NCI-H82 (cell line): ENCODE measurements around the gene MYOZ3.

Source experiments
- DNase-seq: peaks from one replicate; lab custom pipeline; 2025; lab: John Stamatoyannopoulos, UW

MYOZ3 gene

GRCh38 chr5:150627731-150628545 is 33.1 kb upstream of the MYOZ3 start:
- no peak for DNase-seq

- no peak for DNase-seq
Measured at GRCh38 chr5:150628936-150629485, 32.0 kb upstream of the MYOZ3 start.

GRCh38 chr5:150630016-150630415 is 31.0 kb upstream of the MYOZ3 start:
- no peak for DNase-seq

- DNase-seq: no peak
Measured at GRCh38 chr5:150630461-150631325, 30.4 kb upstream of the MYOZ3 start.

- no peak for DNase-seq
Measured at GRCh38 chr5:150631326-150631701, 29.7 kb upstream of the MYOZ3 start.

GRCh38 chr5:150632305-150633160 is 28.5 kb upstream of the MYOZ3 start:
- DNase-seq: peak; percentile 83

- DNase-seq: no peak
Measured at GRCh38 chr5:150633429-150633828, 27.6 kb upstream of the MYOZ3 start.

GRCh38 chr5:150636391-150637244 is 24.4 kb upstream of the MYOZ3 start:
- no peak for DNase-seq

GRCh38 chr5:150637245-150638052 is 23.6 kb upstream of the MYOZ3 start:
- DNase-seq: peak; percentile 58

- DNase-seq: no peak
Measured at GRCh38 chr5:150638053-150638444, 23.0 kb upstream of the MYOZ3 start.

GRCh38 chr5:150638488-150639376 is 22.3 kb upstream of the MYOZ3 start:
- DNase-seq: no peak

- DNase-seq: no peak
Measured at GRCh38 chr5:150639377-150639692, 21.7 kb upstream of the MYOZ3 start.

- DNase-seq: no peak
Measured at GRCh38 chr5:150639751-150640150, 21.3 kb upstream of the MYOZ3 start.

GRCh38 chr5:150640311-150641005 is 20.6 kb upstream of the MYOZ3 start, which contains the start of gene SYNPO:
SYNPO (plus strand) TSS chr5:150640660; CDS start chr5:150648276, 7,616 bp downstream.
- no peak for DNase-seq

- DNase-seq: no peak
Measured at GRCh38 chr5:150641006-150641570, 20.0 kb upstream of the MYOZ3 start.

GRCh38 chr5:150641824-150642566 is 19.1 kb upstream of the MYOZ3 start:
- no peak for DNase-seq

GRCh38 chr5:150642567-150642927 is 18.5 kb upstream of the MYOZ3 start:
- no peak for DNase-seq
